Measurements from ENCODE around the gene SUGCT.

Gene SUGCT

GRCh38 chr7:40826411-40827221 lies 691.8 kb downstream of the SUGCT start:
- Histone ChIP-seq H3K36me3 (ENCODE audit: control insufficient read depth in 2 of 2, insufficient read depth in 1 of 2, low read length in 2 of 2) (no peaks in the 10 kb centered on the region), H3K4me3 (ENCODE audit: low read depth, low read length) (no peak overlapping the region), H3K27ac (ENCODE audit: extremely low read depth, low read depth, low read length) (no peak overlapping the region), H3K9me3 (ENCODE audit: control insufficient read depth, insufficient read depth, low read depth, low read length) (no peaks in the 10 kb centered on the region), H3K4me1 (ENCODE audit: control insufficient read depth, insufficient read depth, low read length) (no peaks in the 10 kb centered on the region)
- TF ChIP-seq ZNF677 (tag by site-specific recombination; IDR thresholded peaks at IDR 0.05) (no peak), ZBTB48 (tag by site-specific recombination; IDR thresholded peaks at IDR 0.05) (no peak), SP7 (tag by site-specific recombination; IDR thresholded peaks at IDR 0.05) (no peak), ZNF354C (tag by site-specific recombination; IDR thresholded peaks at IDR 0.05; ENCODE audit: borderline replicate concordance, low read depth) (no peak), HOXA7 (CRISPR knock-in tag; IDR thresholded peaks at IDR 0.05; ENCODE audit: borderline replicate concordance) (no peak), ZNF394 (tag by site-specific recombination; IDR thresholded peaks at IDR 0.05; ENCODE audit: borderline replicate concordance) (no peak), ZNF341 (tag by site-specific recombination; IDR thresholded peaks at IDR 0.05; ENCODE audit: low read depth) (no peak), ZNF521 (tag by site-specific recombination; IDR thresholded peaks at IDR 0.05) (no peak), ZNF23 (tag by site-specific recombination; IDR thresholded peaks at IDR 0.05; ENCODE audit: borderline replicate concordance) (no peak), PBX3 (CRISPR knock-in tag; IDR thresholded peaks at IDR 0.05) (no peak), ZNF239 (tag by site-specific recombination; IDR thresholded peaks at IDR 0.05) (no peak)
- TF ChIP-seq, protein P1, sequence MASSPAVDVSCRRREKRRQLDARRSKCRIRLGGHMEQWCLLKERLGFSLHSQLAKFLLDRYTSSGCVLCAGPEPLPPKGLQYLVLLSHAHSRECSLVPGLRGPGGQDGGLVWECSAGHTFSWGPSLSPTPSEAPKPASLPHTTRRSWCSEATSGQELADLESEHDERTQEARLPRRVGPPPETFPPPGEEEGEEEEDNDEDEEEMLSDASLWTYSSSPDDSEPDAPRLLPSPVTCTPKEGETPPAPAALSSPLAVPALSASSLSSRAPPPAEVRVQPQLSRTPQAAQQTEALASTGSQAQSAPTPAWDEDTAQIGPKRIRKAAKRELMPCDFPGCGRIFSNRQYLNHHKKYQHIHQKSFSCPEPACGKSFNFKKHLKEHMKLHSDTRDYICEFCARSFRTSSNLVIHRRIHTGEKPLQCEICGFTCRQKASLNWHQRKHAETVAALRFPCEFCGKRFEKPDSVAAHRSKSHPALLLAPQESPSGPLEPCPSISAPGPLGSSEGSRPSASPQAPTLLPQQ (tag by site-specific recombination; IDR thresholded peaks at IDR 0.05): no peak
- ChIA-PET CTCF (interaction anchor here (0.6 to 1.3 kb wide), 2 partner anchors 25 to 626 kb away, joined by 3 to 4 read pairs; no protein-coding TSS in a partner anchor), POLR2A (no interaction called here)

DNA sequence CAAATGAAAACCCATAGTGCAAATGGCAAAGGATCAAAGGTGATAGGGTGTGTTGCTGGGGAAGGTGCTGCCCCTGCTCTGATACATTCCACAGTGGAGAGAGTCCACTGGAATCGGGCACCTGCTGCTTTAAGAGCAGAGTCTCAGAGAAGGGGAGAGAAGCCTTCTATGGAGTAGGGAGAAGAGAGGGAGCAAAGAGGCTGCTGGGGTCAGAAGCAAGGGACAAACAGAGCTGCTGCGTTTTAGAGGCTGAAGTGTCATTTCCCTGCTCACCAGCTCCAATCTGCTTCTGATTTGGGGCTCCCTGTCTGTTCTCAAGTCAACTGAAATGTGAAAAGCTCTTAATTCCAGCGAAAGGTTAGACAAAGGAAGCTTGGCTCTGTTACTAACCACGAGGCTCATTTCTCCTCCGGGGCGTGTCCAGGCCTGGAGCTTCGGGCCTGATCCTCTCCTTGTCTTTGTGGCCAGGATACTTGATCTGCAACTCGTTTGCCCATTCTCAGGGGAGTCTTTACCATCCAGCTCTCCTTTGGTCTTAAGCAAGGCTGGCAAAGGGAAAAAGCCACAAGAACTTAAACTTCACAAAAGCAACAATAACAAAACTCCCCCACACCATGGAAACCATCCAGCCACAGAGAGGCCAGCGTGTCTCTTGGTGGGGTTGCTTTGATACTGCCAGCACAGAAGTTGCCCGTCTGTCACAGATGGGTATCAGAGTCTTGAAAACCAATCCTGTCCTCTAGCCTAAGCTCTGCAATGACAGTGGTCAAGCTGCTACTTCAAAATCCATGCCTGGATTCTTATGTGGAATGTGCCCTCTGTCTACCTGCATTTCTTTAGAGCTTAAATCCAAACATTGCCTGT lies 692.6 kb downstream of the SUGCT start:
- CTCF ChIA-PET: interaction anchor here (0.5 to 1.3 kb wide), 2 partner anchors 24 to 333 kb away, joined by 4 read pairs; no protein-coding TSS in a partner anchor
- TF ChIP-seq ZNF366 (tag by site-specific recombination; conservative IDR thresholded peaks at IDR 0.05) (no peak), ZNF280D (tag by site-specific recombination; IDR thresholded peaks at IDR 0.05) (no peak), GLI2 (tag by site-specific recombination; IDR thresholded peaks at IDR 0.05; ENCODE audit: borderline replicate concordance, low read depth) (no peak), ZNF555 (tag by site-specific recombination; conservative IDR thresholded peaks at IDR 0.05) (no peak), KLF8 (tag by site-specific recombination; IDR thresholded peaks at IDR 0.05) (no peak), ZNF292 (tag by site-specific recombination; IDR thresholded peaks at IDR 0.05; ENCODE audit: borderline replicate concordance, low read depth) (no peak), KLF7 (tag by site-specific recombination; IDR thresholded peaks at IDR 0.05; ENCODE audit: borderline replicate concordance) (no peak), SCRT1 (tag by site-specific recombination; IDR thresholded peaks at IDR 0.05; ENCODE audit: borderline replicate concordance) (no peak), ZNF610 (tag by site-specific recombination; IDR thresholded peaks at IDR 0.05; ENCODE audit: borderline replicate concordance) (no peak)
- TF ChIP-seq, protein P2, sequence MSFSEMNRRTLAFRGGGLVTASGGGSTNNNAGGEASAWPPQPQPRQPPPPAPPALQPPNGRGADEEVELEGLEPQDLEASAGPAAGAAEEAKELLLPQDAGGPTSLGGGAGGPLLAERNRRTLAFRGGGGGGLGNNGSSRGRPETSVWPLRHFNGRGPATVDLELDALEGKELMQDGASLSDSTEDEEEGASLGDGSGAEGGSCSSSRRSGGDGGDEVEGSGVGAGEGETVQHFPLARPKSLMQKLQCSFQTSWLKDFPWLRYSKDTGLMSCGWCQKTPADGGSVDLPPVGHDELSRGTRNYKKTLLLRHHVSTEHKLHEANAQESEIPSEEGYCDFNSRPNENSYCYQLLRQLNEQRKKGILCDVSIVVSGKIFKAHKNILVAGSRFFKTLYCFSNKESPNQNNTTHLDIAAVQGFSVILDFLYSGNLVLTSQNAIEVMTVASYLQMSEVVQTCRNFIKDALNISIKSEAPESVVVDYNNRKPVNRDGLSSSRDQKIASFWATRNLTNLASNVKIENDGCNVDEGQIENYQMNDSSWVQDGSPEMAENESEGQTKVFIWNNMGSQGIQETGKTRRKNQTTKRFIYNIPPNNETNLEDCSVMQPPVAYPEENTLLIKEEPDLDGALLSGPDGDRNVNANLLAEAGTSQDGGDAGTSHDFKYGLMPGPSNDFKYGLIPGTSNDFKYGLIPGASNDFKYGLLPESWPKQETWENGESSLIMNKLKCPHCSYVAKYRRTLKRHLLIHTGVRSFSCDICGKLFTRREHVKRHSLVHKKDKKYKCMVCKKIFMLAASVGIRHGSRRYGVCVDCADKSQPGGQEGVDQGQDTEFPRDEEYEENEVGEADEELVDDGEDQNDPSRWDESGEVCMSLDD (tag by site-specific recombination; IDR thresholded peaks at IDR 0.05): no peak
- no peaks in the 10 kb centered on the region for H3K36me3 ChIP-seq (ENCODE audit: control insufficient read depth in 2 of 2, insufficient read depth in 1 of 2, low read length in 2 of 2)
- no peak overlapping the region for H3K27ac ChIP-seq (ENCODE audit: extremely low read depth, low read depth, low read length)
- POLR2A ChIA-PET: no interaction called here
- no peaks in the 10 kb centered on the region for H3K4me1 ChIP-seq (ENCODE audit: control insufficient read depth, insufficient read depth, low read length)
- no peaks in the 10 kb centered on the region for H3K9me3 ChIP-seq (ENCODE audit: control insufficient read depth, insufficient read depth, low read depth, low read length)
- no peak overlapping the region for H3K4me3 ChIP-seq (ENCODE audit: low read depth, low read length)

Data from HEK293 (cell line).